ENCODE data around the gene JAK2.

GRCh38 chr9:4984171-4984620, 876 bp upstream of the JAK2 start:
- TF ChIP-seq CTCF (IDR thresholded peaks at IDR 0.05): no peak
- TF ChIP-seq POLR2A (IDR thresholded peaks at IDR 0.05): no peak

Data from esophagus squamous epithelium (tissue), 4 donors.